ENCODE measurements around the gene LTA.

DNA sequence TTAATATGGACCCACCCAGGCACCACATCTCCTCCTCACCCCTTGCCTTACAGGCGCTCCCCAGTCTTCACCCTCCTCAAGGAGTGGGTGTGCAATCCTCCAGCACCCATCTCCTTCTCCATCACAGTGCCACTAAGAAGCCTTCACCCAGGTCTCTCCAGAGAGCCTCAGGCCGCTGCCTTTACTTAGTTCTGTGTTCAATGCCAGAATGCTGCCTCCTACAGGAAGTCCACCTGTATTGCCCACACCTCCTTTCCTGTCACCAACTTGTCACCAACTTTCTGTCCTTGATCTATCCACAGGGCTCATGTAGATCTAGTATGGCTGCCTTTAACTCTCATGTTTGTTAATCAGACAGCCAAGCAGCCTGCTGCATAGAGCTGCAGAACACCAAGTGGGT lies 13.4 kb downstream of the LTA start:
- TF ChIP-seq, protein P1, sequence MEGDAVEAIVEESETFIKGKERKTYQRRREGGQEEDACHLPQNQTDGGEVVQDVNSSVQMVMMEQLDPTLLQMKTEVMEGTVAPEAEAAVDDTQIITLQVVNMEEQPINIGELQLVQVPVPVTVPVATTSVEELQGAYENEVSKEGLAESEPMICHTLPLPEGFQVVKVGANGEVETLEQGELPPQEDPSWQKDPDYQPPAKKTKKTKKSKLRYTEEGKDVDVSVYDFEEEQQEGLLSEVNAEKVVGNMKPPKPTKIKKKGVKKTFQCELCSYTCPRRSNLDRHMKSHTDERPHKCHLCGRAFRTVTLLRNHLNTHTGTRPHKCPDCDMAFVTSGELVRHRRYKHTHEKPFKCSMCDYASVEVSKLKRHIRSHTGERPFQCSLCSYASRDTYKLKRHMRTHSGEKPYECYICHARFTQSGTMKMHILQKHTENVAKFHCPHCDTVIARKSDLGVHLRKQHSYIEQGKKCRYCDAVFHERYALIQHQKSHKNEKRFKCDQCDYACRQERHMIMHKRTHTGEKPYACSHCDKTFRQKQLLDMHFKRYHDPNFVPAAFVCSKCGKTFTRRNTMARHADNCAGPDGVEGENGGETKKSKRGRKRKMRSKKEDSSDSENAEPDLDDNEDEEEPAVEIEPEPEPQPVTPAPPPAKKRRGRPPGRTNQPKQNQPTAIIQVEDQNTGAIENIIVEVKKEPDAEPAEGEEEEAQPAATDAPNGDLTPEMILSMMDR (IDR thresholded peaks at IDR 0.05; ENCODE audit: extremely low read depth in 1 of 2, insufficient read depth in 1 of 2, low read depth in 1 of 2, low read length in 2 of 2), result peak; percentile 21 to 35
- no peak for TF ChIP-seq POLR2A (IDR thresholded peaks at IDR 0.05; ENCODE audit: low read depth, low read length)
- no peak for TF ChIP-seq MYC (IDR thresholded peaks at IDR 0.05; ENCODE audit: low read depth, low read length)
- TF ChIP-seq EZH2 (IDR thresholded peaks at IDR 0.05; ENCODE audit: borderline replicate concordance, low read depth, low read length, severe bottlenecking), result no peak
- TF ChIP-seq POLR2AphosphoS5 (IDR thresholded peaks at IDR 0.05; ENCODE audit: insufficient read depth, low read depth, low read length), result no peak
- no peak for TF ChIP-seq MAX (IDR thresholded peaks at IDR 0.05; ENCODE audit: insufficient read depth, insufficient read length)
- no peak for TF ChIP-seq JUN (IDR thresholded peaks at IDR 0.05; ENCODE audit: borderline replicate concordance, insufficient read depth, insufficient read length, low read depth)
- no peak for TF ChIP-seq FOS (IDR thresholded peaks at IDR 0.05; ENCODE audit: borderline replicate concordance, insufficient read depth, low read length)
- no peak for TF ChIP-seq GATA2 (IDR thresholded peaks at IDR 0.05; ENCODE audit: insufficient read depth, insufficient read length, low read depth, low read length)
